GM23338 (cell line): ENCODE data around the gene ATP9A.

Experiments used
- CREB1 ChIP-seq: fragments of 250-450 bp; sonication (Bioruptor Pico); IDR thresholded peaks from 2 replicates; pipeline ENCODE4 v1.5.0; 2020; ENCODE audit warnings: low read depth, mild to moderate bottlenecking, moderate library complexity
- EZH2 ChIP-seq: fragments of 200-600 bp; sonication (generic); IDR thresholded peaks from one replicate; pipeline ENCODE4 v1.8.0; 2017; ENCODE audit warnings: antibody characterized with exemption, mild to moderate bottlenecking, low read depth; ENCODE audit not compliant: unreplicated experiment
- EZH2phosphoT487 ChIP-seq: fragments of 200-600 bp; sonication (generic); IDR thresholded peaks from one replicate; pipeline ENCODE4 v1.8.1; 2018; ENCODE audit warnings: antibody characterized with exemption; ENCODE audit not compliant: unreplicated experiment
- POLR2AphosphoS5 ChIP-seq: IDR thresholded peaks from 2 replicates; pipeline ENCODE4 v1.6.1; 2016; ENCODE audit warnings: antibody characterized with exemption, low read depth
- TF ChIP-seq, protein P1 (sequence below), 2 experiments: fragments of 200-600 bp in 1 of 2; sonication (generic) in 1 of 2; conservative IDR thresholded peaks; 2 replicates each; pipeline versions ENCODE4 v1.5.1 to v1.6.1; 2016 to 2017; ENCODE audit warnings: antibody characterized with exemption in 2 of 2, low read depth in 2 of 2, mild to moderate bottlenecking in 2 of 2, moderate library complexity in 1 of 2
- TF ChIP-seq, protein P2 (sequence below): IDR thresholded peaks from one replicate; pipeline ENCODE4 v1.6.1; 2018; ENCODE audit warnings: antibody characterized with exemption; ENCODE audit not compliant: unreplicated experiment

DNA sequence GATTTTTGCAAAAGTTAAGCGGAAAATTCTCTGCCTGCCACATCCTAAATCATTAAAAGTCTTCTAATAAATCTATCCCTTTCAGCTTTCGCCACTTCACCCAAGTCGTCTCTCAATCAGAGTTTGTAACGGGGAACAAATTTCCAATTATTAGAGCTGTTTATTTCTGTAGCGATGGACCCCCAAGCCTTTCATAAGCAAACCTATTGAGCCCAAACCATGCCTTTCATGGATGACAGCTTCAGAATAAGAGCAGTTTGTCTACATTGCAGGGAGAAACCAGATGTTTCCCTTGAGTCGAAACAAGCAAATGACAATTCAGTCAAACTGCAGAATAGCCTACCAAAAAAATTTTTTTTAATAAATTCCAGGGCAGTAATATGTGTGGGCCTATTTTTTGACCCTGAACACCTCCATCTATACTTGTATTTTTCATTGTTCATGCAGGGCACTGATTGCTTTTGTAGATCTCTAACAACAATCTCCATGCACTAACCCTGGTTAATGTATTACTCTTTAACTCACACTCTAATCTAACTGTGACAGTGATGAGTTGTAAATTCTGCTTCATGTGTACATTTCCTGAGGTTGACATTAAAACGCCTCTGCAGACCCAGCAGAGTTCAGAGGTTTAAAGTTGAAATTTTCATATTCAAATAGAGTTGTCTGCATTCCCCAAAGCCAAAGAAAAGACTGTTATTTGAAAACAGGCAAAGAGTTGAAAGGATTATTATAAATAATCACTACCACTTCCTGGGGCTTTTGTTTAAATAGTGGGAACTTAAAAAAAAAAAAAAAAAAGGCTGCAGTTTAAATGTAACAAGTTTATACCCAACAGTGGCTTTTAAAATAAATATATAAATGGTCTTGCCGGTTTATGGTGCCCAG lies 64.5 kb downstream of the ATP9A start:
- TF ChIP-seq, protein P1, sequence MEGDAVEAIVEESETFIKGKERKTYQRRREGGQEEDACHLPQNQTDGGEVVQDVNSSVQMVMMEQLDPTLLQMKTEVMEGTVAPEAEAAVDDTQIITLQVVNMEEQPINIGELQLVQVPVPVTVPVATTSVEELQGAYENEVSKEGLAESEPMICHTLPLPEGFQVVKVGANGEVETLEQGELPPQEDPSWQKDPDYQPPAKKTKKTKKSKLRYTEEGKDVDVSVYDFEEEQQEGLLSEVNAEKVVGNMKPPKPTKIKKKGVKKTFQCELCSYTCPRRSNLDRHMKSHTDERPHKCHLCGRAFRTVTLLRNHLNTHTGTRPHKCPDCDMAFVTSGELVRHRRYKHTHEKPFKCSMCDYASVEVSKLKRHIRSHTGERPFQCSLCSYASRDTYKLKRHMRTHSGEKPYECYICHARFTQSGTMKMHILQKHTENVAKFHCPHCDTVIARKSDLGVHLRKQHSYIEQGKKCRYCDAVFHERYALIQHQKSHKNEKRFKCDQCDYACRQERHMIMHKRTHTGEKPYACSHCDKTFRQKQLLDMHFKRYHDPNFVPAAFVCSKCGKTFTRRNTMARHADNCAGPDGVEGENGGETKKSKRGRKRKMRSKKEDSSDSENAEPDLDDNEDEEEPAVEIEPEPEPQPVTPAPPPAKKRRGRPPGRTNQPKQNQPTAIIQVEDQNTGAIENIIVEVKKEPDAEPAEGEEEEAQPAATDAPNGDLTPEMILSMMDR (conservative IDR thresholded peaks at IDR 0.05; ENCODE audit: low read depth in 2 of 2): no peak
- TF ChIP-seq, protein P2, sequence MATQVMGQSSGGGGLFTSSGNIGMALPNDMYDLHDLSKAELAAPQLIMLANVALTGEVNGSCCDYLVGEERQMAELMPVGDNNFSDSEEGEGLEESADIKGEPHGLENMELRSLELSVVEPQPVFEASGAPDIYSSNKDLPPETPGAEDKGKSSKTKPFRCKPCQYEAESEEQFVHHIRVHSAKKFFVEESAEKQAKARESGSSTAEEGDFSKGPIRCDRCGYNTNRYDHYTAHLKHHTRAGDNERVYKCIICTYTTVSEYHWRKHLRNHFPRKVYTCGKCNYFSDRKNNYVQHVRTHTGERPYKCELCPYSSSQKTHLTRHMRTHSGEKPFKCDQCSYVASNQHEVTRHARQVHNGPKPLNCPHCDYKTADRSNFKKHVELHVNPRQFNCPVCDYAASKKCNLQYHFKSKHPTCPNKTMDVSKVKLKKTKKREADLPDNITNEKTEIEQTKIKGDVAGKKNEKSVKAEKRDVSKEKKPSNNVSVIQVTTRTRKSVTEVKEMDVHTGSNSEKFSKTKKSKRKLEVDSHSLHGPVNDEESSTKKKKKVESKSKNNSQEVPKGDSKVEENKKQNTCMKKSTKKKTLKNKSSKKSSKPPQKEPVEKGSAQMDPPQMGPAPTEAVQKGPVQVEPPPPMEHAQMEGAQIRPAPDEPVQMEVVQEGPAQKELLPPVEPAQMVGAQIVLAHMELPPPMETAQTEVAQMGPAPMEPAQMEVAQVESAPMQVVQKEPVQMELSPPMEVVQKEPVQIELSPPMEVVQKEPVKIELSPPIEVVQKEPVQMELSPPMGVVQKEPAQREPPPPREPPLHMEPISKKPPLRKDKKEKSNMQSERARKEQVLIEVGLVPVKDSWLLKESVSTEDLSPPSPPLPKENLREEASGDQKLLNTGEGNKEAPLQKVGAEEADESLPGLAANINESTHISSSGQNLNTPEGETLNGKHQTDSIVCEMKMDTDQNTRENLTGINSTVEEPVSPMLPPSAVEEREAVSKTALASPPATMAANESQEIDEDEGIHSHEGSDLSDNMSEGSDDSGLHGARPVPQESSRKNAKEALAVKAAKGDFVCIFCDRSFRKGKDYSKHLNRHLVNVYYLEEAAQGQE: no peak
- TF ChIP-seq EZH2 (no peak), CREB1 (CRISPR knock-in tag) (no peak), POLR2AphosphoS5 (no peak), EZH2phosphoT487 (no peak)
